A172 (cell line): Measurements from ENCODE around the gene PPP1R13B. TPM values are rescaled to one million over a fixed set of nuclear protein-coding genes. Genes with fewer than 3 reads are reported as not detected.

Source experiments
- DNase-seq: peaks from one replicate; pipeline ENCODE4 v3.0.0-alpha.2; 2015; ENCODE audit warnings: low spot score
- total RNA-seq: library from RNA; depleted of rRNA; stranded (reverse); fragments of >200 nt; shearing (Covaris generic); gene quantifications from 2 replicates; pipeline ENCODE4 v1.2.3, GENCODE V29; 2014

The PPP1R13B gene
- total RNA-seq, 1 experiment from 2014 or later, result 4.8 TPM

GRCh38 chr14:103730490-103731035 lies 116.8 kb downstream of the PPP1R13B start:
- no peak for DNase-seq

- no peak for DNase-seq
These were observed 117.6 kb downstream of the PPP1R13B start for GRCh38 chr14:103729496-103730448.

- no peak for DNase-seq
These were observed 118.7 kb downstream of the PPP1R13B start for GRCh38 chr14:103728721-103729120.

GRCh38 chr14:103728141-103728540 lies 119.2 kb downstream of the PPP1R13B start:
- no peak for DNase-seq

GRCh38 chr14:103727313-103727980 lies 119.9 kb downstream of the PPP1R13B start:
- no peak for DNase-seq

GRCh38 chr14:103726474-103726873 lies 120.9 kb downstream of the PPP1R13B start:
- DNase-seq, result no peak

GRCh38 chr14:103725739-103726395 lies 121.5 kb downstream of the PPP1R13B start:
- no peak for DNase-seq

GRCh38 chr14:103725001-103725682 lies 122.2 kb downstream of the PPP1R13B start:
- no peak for DNase-seq

GRCh38 chr14:103724116-103724515 lies 123.3 kb downstream of the PPP1R13B start:
- DNase-seq, result no peak

GRCh38 chr14:103723748-103724081 lies 123.7 kb downstream of the PPP1R13B start:
- DNase-seq, result no peak

- DNase-seq, result peak; percentile 75
These were observed 125.8 kb downstream of the PPP1R13B start for GRCh38 chr14:103721334-103722120.

GRCh38 chr14:103719751-103720150 lies 127.6 kb downstream of the PPP1R13B start:
- DNase-seq, result no peak

- no peak for DNase-seq
These were observed 128.8 kb downstream of the PPP1R13B start for GRCh38 chr14:103718572-103718971.

GRCh38 chr14:103716899-103717411 lies 130.4 kb downstream of the PPP1R13B start:
- DNase-seq, result no peak

GRCh38 chr14:103716091-103716801 lies 131.1 kb downstream of the PPP1R13B start:
- DNase-seq, result no peak

GRCh38 chr14:103715052-103716000 lies 132.0 kb downstream of the PPP1R13B start, which contains the start of the genes XRCC3 and ZFYVE21:
Gene XRCC3, minus strand, starts transcription at chr14:103715451. Its CDS starts 4,364 bp downstream, at chr14:103711087.
Gene ZFYVE21, plus strand, starts transcription at chr14:103715810. Its CDS starts 32 bp downstream, at chr14:103715842.
- DNase-seq, result peak; percentile 96

- no peak for DNase-seq
These were observed 133.2 kb downstream of the PPP1R13B start for GRCh38 chr14:103714063-103714724.
